Measurements from ENCODE around the gene KCNC3. TPM values are rescaled to one million over a fixed set of nuclear protein-coding genes. Genes with fewer than 3 reads are reported as not detected.

The KCNC3 gene
- total and polyA plus RNA-seq, 2 experiments from 2014 or later = 0.40 to 1.6 TPM

- DNase-seq (ENCODE audit: low spot score) = no peak
- no peak for TF ChIP-seq CTCF (IDR thresholded peaks at IDR 0.05; ENCODE audit: poor library complexity)
- no peak for TF ChIP-seq EZH2 (IDR thresholded peaks at IDR 0.05; ENCODE audit: borderline replicate concordance)
- no peak for TF ChIP-seq EZH2phosphoT487 (IDR thresholded peaks at IDR 0.05; ENCODE audit: low read depth, severe bottlenecking, unreplicated experiment)
- Histone ChIP-seq H3K9me3 (ENCODE audit: low read depth) (no peaks in the 10 kb centered on the region), H3K4me1 (ENCODE audit: insufficient read depth) (peaks cover 14% of the 10 kb centered on the region), H3K79me2 (no peaks in the 10 kb centered on the region), H3K4me2 (peak overlapping the region; percentile 76), H3K27me3 (peaks cover 28% of the 10 kb centered on the region), H3K36me3 (replicated peaks; ENCODE audit: insufficient read depth, low read depth) (no peaks in the 10 kb centered on the region), H3K4me3 (no peak overlapping the region), H3K9me2 (replicated peaks; ENCODE audit: insufficient read depth) (no peaks in the 10 kb centered on the region), H4K20me1 (ENCODE audit: insufficient read depth, poor library complexity, severe bottlenecking) (peaks cover 3% of the 10 kb centered on the region), H2AFZ (no peak overlapping the region), H3K27ac (no peak overlapping the region)
- 54% methylated on average over 4 of the region's 4 CpGs for WGBS (ENCODE audit: low lambda C conversion rate, missing lambda C conversion rate)
These were observed 2.2 kb downstream of the KCNC3 start for GRCh38 chr19:50327013-50327412.

DNA sequence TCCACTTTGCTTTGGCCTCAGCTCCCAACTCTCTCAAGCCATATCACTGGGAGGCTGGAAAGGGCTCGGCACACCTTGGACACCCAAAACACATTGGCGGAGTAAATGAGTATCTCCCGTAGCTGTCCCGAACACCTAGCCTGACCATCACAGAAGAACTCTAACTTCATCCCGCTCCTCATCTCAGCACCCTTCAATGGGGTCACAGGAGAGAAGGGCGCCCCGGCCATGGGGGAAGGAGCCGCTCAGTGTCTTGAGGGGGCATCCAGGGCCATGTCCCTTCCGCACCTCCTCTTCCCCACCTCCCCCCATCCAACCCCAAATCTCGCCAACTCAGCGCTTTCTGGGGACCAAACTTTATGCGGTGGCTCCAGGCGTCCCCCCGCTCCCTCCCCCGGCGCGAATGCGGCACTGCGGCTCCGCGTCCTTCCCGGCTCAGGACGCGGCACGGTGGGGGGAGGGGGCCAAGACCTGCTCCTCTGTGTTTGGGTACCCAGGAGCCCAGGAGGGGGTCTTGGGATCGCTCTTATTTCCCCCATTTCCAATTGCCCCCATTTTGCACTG lies 3.0 kb downstream of the KCNC3 start:
- no peaks in the 10 kb centered on the region for H3K79me2 ChIP-seq
- H3K4me1 ChIP-seq (ENCODE audit: insufficient read depth) = peaks cover 11% of the 10 kb centered on the region
- peak overlapping the region; percentile 76 for H3K4me2 ChIP-seq
- no peaks in the 10 kb centered on the region for H3K9me2 ChIP-seq (replicated peaks; ENCODE audit: insufficient read depth)
- no peak overlapping the region for H3K4me3 ChIP-seq
- peaks cover 23% of the 10 kb centered on the region for H3K27me3 ChIP-seq
- no peak for DNase-seq (ENCODE audit: low spot score)
- H2AFZ ChIP-seq = no peak overlapping the region
- H3K27ac ChIP-seq = no peak overlapping the region
- no peak for TF ChIP-seq EZH2 (IDR thresholded peaks at IDR 0.05; ENCODE audit: borderline replicate concordance)
- no peaks in the 10 kb centered on the region for H3K9me3 ChIP-seq (ENCODE audit: low read depth)
- peaks cover 3% of the 10 kb centered on the region for H4K20me1 ChIP-seq (ENCODE audit: insufficient read depth, poor library complexity, severe bottlenecking)
- no peaks in the 10 kb centered on the region for H3K36me3 ChIP-seq (replicated peaks; ENCODE audit: insufficient read depth, low read depth)
- WGBS (ENCODE audit: low lambda C conversion rate, missing lambda C conversion rate) = 8% methylated on average over 20 of the region's 26 CpGs

- Histone ChIP-seq H3K27ac (no peak overlapping the region), H3K9me2 (replicated peaks; ENCODE audit: insufficient read depth) (no peaks in the 10 kb centered on the region), H3K4me2 (peak overlapping the region; percentile 76), H3K27me3 (peaks cover 23% of the 10 kb centered on the region), H3K79me2 (no peaks in the 10 kb centered on the region), H3K4me3 (no peak overlapping the region), H4K20me1 (ENCODE audit: insufficient read depth, poor library complexity, severe bottlenecking) (peaks cover 3% of the 10 kb centered on the region), H2AFZ (no peak overlapping the region), H3K9me3 (ENCODE audit: low read depth) (no peaks in the 10 kb centered on the region), H3K36me3 (replicated peaks; ENCODE audit: insufficient read depth, low read depth) (no peaks in the 10 kb centered on the region), H3K4me1 (ENCODE audit: insufficient read depth) (peaks cover 11% of the 10 kb centered on the region)
- TF ChIP-seq CTCF (IDR thresholded peaks at IDR 0.05; ENCODE audit: poor library complexity) (no peak), EZH2phosphoT487 (IDR thresholded peaks at IDR 0.05; ENCODE audit: low read depth, severe bottlenecking, unreplicated experiment) (no peak), EZH2 (IDR thresholded peaks at IDR 0.05; ENCODE audit: borderline replicate concordance) (no peak)
- DNase-seq (ENCODE audit: low spot score) = peak; percentile 90
- 7% methylated on average over 21 of the region's 48 CpGs for WGBS (ENCODE audit: low lambda C conversion rate, missing lambda C conversion rate)
These were observed 3.7 kb downstream of the KCNC3 start for GRCh38 chr19:50325310-50326100.

- Histone ChIP-seq H4K20me1 (ENCODE audit: insufficient read depth, poor library complexity, severe bottlenecking) (peaks cover 3% of the 10 kb centered on the region), H2AFZ (no peak overlapping the region), H3K36me3 (replicated peaks; ENCODE audit: insufficient read depth, low read depth) (no peaks in the 10 kb centered on the region), H3K4me3 (no peak overlapping the region), H3K4me1 (ENCODE audit: insufficient read depth) (peaks cover 4% of the 10 kb centered on the region), H3K27me3 (peaks cover 23% of the 10 kb centered on the region), H3K4me2 (no peak overlapping the region), H3K9me2 (replicated peaks; ENCODE audit: insufficient read depth) (no peaks in the 10 kb centered on the region), H3K9me3 (ENCODE audit: low read depth) (no peaks in the 10 kb centered on the region), H3K79me2 (no peaks in the 10 kb centered on the region), H3K27ac (no peak overlapping the region)
- DNase-seq (ENCODE audit: low spot score) = no peak
- 79% methylated on average over 11 of the region's 11 CpGs for WGBS (ENCODE audit: low lambda C conversion rate, missing lambda C conversion rate)
- TF ChIP-seq EZH2 (IDR thresholded peaks at IDR 0.05; ENCODE audit: borderline replicate concordance) (no peak), CTCF (IDR thresholded peaks at IDR 0.05; ENCODE audit: poor library complexity) (no peak), EZH2phosphoT487 (IDR thresholded peaks at IDR 0.05; ENCODE audit: low read depth, severe bottlenecking, unreplicated experiment) (no peak)
These were observed 4.8 kb downstream of the KCNC3 start for GRCh38 chr19:50324331-50324730.
